Suprapubic skin (tissue), 4 donors: Measurements from ENCODE around the gene WNT5B.

ENCODE experiments used
- EP300 ChIP-seq: sonication (generic); formaldehyde crosslinking; IDR thresholded peaks from one replicate; pipeline ENCODE4 v1.6.1; 2017; ENCODE audit warnings: antibody characterized with exemption
- POLR2A ChIP-seq, 2 donors: fragments of 450-650 bp; IDR thresholded peaks; one replicate each; pipeline ENCODE4 v1.6.1; 2017; ENCODE audit warnings: antibody characterized with exemption in 2 of 2, mild to moderate bottlenecking in 2 of 2, moderate library complexity in 2 of 2
- POLR2AphosphoS5 ChIP-seq, 3 donors: sonication (generic); formaldehyde crosslinking; IDR thresholded peaks; one replicate each; pipeline ENCODE4 v1.6.1; 2017; ENCODE audit warnings: antibody characterized with exemption in 3 of 3
- TF ChIP-seq, protein P1 (sequence below), 2 donors: fragments of 200-600 bp in 1 of 2; fragments of 450-650 bp in 1 of 2; sonication (generic) in 1 of 2; IDR thresholded peaks; one replicate each; pipeline ENCODE4 v1.5.1; 2016 to 2019; ENCODE audit warnings: antibody characterized with exemption in 2 of 2, mild to moderate bottlenecking in 1 of 2, moderate library complexity in 1 of 2

GRCh38 chr12:1666215-1666614 lies 37.2 kb downstream of the WNT5B start:
- TF ChIP-seq, protein P1, sequence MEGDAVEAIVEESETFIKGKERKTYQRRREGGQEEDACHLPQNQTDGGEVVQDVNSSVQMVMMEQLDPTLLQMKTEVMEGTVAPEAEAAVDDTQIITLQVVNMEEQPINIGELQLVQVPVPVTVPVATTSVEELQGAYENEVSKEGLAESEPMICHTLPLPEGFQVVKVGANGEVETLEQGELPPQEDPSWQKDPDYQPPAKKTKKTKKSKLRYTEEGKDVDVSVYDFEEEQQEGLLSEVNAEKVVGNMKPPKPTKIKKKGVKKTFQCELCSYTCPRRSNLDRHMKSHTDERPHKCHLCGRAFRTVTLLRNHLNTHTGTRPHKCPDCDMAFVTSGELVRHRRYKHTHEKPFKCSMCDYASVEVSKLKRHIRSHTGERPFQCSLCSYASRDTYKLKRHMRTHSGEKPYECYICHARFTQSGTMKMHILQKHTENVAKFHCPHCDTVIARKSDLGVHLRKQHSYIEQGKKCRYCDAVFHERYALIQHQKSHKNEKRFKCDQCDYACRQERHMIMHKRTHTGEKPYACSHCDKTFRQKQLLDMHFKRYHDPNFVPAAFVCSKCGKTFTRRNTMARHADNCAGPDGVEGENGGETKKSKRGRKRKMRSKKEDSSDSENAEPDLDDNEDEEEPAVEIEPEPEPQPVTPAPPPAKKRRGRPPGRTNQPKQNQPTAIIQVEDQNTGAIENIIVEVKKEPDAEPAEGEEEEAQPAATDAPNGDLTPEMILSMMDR (IDR thresholded peaks at IDR 0.05): no peak
- TF ChIP-seq EP300 (no peak), POLR2AphosphoS5 (IDR thresholded peaks at IDR 0.05) (no peak), POLR2A (IDR thresholded peaks at IDR 0.05) (no peak)
